H9 (cell line): ENCODE data around the gene PTDSS2. TPM values are rescaled to one million over a fixed set of nuclear protein-coding genes. Genes with fewer than 3 reads are reported as not detected.

Source experiments
- DNase-seq: peaks from one replicate; pipeline ENCODE4 v3.0.0-alpha.2; 2017
- H2AFZ ChIP-seq: one replicate; pipeline ENCODE4 v1.6.1; 2013; ENCODE audit warnings: mild to moderate bottlenecking, low read length, control low read depth, moderate library complexity
- H2AK5ac ChIP-seq: 2 replicates; pipeline ENCODE4 v1.6.1; 2013; ENCODE audit warnings: low read length, control low read depth, mixed read lengths; ENCODE audit not compliant: insufficient read length
- H2BK120ac ChIP-seq: one replicate; pipeline ENCODE4 v1.6.1; 2013; ENCODE audit warnings: low read depth, mild to moderate bottlenecking, low read length, control low read depth, inconsistent platforms; ENCODE audit not compliant: poor library complexity, severe bottlenecking
- H2BK12ac ChIP-seq: 2 replicates; pipeline ENCODE4 v1.6.1; 2013; ENCODE audit warnings: low read length, control low read depth, mixed read lengths, low read depth; ENCODE audit not compliant: insufficient read length
- H2BK15ac ChIP-seq: 2 replicates; pipeline ENCODE4 v1.6.1; 2013; ENCODE audit warnings: low read depth, low read length, control low read depth
- H2BK20ac ChIP-seq: one replicate; pipeline ENCODE4 v1.6.1; 2013; ENCODE audit warnings: low read depth, mild to moderate bottlenecking, low read length, control low read depth, inconsistent platforms; ENCODE audit not compliant: poor library complexity, severe bottlenecking
- H2BK5ac ChIP-seq: 2 replicates; pipeline ENCODE4 v1.6.1; 2013; ENCODE audit warnings: low read length, control low read depth, mixed read lengths; ENCODE audit not compliant: insufficient read length
- H3K14ac ChIP-seq: 2 replicates; pipeline ENCODE4 v1.6.1; 2013; ENCODE audit warnings: low read length, control low read depth; ENCODE audit not compliant: insufficient read depth
- H3K18ac ChIP-seq: 2 replicates; pipeline ENCODE4 v1.6.1; 2013; ENCODE audit warnings: low read depth, mild to moderate bottlenecking, mixed read lengths, low read length, control low read depth; ENCODE audit not compliant: insufficient read length
- H3K23ac ChIP-seq: 2 replicates; pipeline ENCODE4 v1.6.1; 2013; ENCODE audit warnings: low read length, control low read depth, mixed read lengths, low read depth; ENCODE audit not compliant: insufficient read length
- H3K23me2 ChIP-seq: 2 replicates; pipeline ENCODE4 v1.6.1; 2013; ENCODE audit warnings: low read depth, mild to moderate bottlenecking, mixed read lengths, low read length, control low read depth; ENCODE audit not compliant: insufficient read length, poor library complexity, severe bottlenecking
- H3K27ac ChIP-seq: 2 replicates; pipeline ENCODE4 v1.5.1; 2013; ENCODE audit warnings: low read length, control low read depth, mixed read lengths, low read depth; ENCODE audit not compliant: insufficient read length
- H3K27me3 ChIP-seq: 2 replicates; pipeline ENCODE4 v1.6.1; 2013; ENCODE audit warnings: low read length, control low read depth, inconsistent platforms; ENCODE audit not compliant: insufficient read depth
- H3K4ac ChIP-seq: 2 replicates; pipeline ENCODE4 v1.6.1; 2013; ENCODE audit warnings: low read depth, mild to moderate bottlenecking, control low read depth, inconsistent platforms, low read length, moderate library complexity
- H3K4me1 ChIP-seq: 2 replicates; pipeline ENCODE4 v1.6.1; 2013; ENCODE audit warnings: low read length, control low read depth, inconsistent platforms; ENCODE audit not compliant: insufficient read depth
- H3K4me2 ChIP-seq: 2 replicates; pipeline ENCODE4 v1.6.1; 2013; ENCODE audit warnings: low read length, control low read depth, mixed read lengths; ENCODE audit not compliant: insufficient read length, insufficient read depth
- H3K56ac ChIP-seq: 2 replicates; pipeline ENCODE4 v1.6.1; 2013; ENCODE audit warnings: low read depth, mild to moderate bottlenecking, mixed read lengths, low read length, control low read depth; ENCODE audit not compliant: insufficient read length
- H3K79me1 ChIP-seq: 2 replicates; pipeline ENCODE4 v1.6.1; 2013; ENCODE audit warnings: low read depth, mild to moderate bottlenecking, moderate library complexity, low read length, control low read depth, inconsistent platforms; ENCODE audit not compliant: insufficient read depth, poor library complexity, severe bottlenecking
- H3K79me2 ChIP-seq: 2 replicates; pipeline ENCODE4 v1.6.1; 2013; ENCODE audit warnings: low read length, control low read depth, inconsistent platforms; ENCODE audit not compliant: insufficient read depth
- H3K9ac ChIP-seq: 2 replicates; pipeline ENCODE4 v1.6.1; 2013; ENCODE audit warnings: low read length, control low read depth, mixed read lengths; ENCODE audit not compliant: insufficient read length; ENCODE audit errors: extremely low read depth
- H3K9me3 ChIP-seq: one replicate; pipeline ENCODE4 v1.6.1; 2013; ENCODE audit warnings: low read depth, low read length, inconsistent platforms; ENCODE audit not compliant: control insufficient read depth
- H3T11ph ChIP-seq: one replicate; pipeline ENCODE4 v1.6.1; 2013; ENCODE audit warnings: mild to moderate bottlenecking, low read length, control low read depth, inconsistent platforms
- H4K20me1 ChIP-seq: one replicate; pipeline ENCODE4 v1.6.1; 2013; ENCODE audit not compliant: control insufficient read depth, insufficient read length, insufficient read depth
- H4K5ac ChIP-seq: 2 replicates; pipeline ENCODE4 v1.6.1; 2013; ENCODE audit warnings: low read depth, mild to moderate bottlenecking, mixed read lengths, low read length, control low read depth; ENCODE audit not compliant: insufficient read length
- H4K8ac ChIP-seq: replicated peaks from 2 replicates; pipeline ENCODE4 v1.6.1; 2013; ENCODE audit warnings: low read length, control low read depth, mixed read lengths, low read depth; ENCODE audit not compliant: insufficient read length
- H4K91ac ChIP-seq: 2 replicates; pipeline ENCODE4 v1.6.1; 2013; ENCODE audit warnings: low read depth, mild to moderate bottlenecking, moderate library complexity, mixed read lengths, low read length, control low read depth; ENCODE audit not compliant: insufficient read length
- H3K27ac Mint-ChIP-seq, 3 experiments: 2 replicates in 2 of 3; 3 replicates in 1 of 3; pipeline ENCODE4 v1.8.0; 2020 to 2021; ENCODE audit warnings: mixed read lengths in 3 of 3, mild to moderate bottlenecking in 1 of 3, moderate library complexity in 1 of 3
- H3K27me3 Mint-ChIP-seq: 2 replicates; pipeline ENCODE4 v1.8.0; 2021; ENCODE audit warnings: low read depth, mild to moderate bottlenecking, moderate library complexity, mixed read lengths
- H3K36me3 Mint-ChIP-seq, 3 experiments: 2 replicates in 2 of 3; 3 replicates in 1 of 3; pipeline ENCODE4 v1.8.0; 2020 to 2021; ENCODE audit warnings: low read depth in 3 of 3, mixed read lengths in 3 of 3; ENCODE audit not compliant: insufficient read depth in 1 of 3
- H3K4me1 Mint-ChIP-seq, 2 experiments: 2 replicates each; pipeline ENCODE4 v1.8.0; 2020; ENCODE audit warnings: mixed read lengths in 2 of 2
- H3K4me3 Mint-ChIP-seq, 2 experiments: 2 replicates in 1 of 2; 3 replicates in 1 of 2; pipeline ENCODE4 v1.8.0; 2020 to 2021; ENCODE audit warnings: mild to moderate bottlenecking in 2 of 2, mixed read lengths in 2 of 2, moderate library complexity in 1 of 2
- H3K9me3 Mint-ChIP-seq, 2 experiments: 2 replicates in 1 of 2; 3 replicates in 1 of 2; pipeline ENCODE4 v1.8.0; 2020; ENCODE audit warnings: mild to moderate bottlenecking in 2 of 2, mixed read lengths in 2 of 2, moderate library complexity in 1 of 2
- CTCF ChIP-seq: fragments of 200-600 bp; sonication (generic); conservative IDR thresholded peaks from 3 replicates; pipeline ENCODE4 v1.8.0; 2021; ENCODE audit warnings: antibody characterized with exemption, mild to moderate bottlenecking
- whole genome bisulfite sequencing: extraction: QIAGEN DNeasy Blood & Tissue Kit; methylation state at CpG from one replicate; pipeline ENCODE4 v1.1.7; 2013; ENCODE audit warnings: missing lambda C conversion rate, low lambda C conversion rate, mixed read lengths; ENCODE audit not compliant: insufficient read length; ENCODE audit errors: extremely low coverage; 5-methylcytosine and 5-hydroxymethylcytosine counted together
- total RNA-seq: library from RNA; stranded (reverse); gene quantifications from 2 replicates; pipeline ENCODE4 v1.2.1, GENCODE V29; 2021

Gene PTDSS2
- total RNA-seq, 1 experiment from 2014 or later, result 55.3 TPM

GRCh38 chr11:461626-462025 is 11.5 kb downstream of the PTDSS2 start:
- H3K27me3 Mint-ChIP-seq, result no peaks in the 10 kb centered on the region
- H3K27me3 ChIP-seq, result no peaks in the 10 kb centered on the region
- H3K9me3 ChIP-seq, result no peaks in the 10 kb centered on the region
- no peak overlapping the region for H4K8ac ChIP-seq
- no peak overlapping the region for H4K5ac ChIP-seq
- H3K56ac ChIP-seq, result no peak overlapping the region
- H3K9ac ChIP-seq, result no peak overlapping the region
- no peak overlapping the region for H4K91ac ChIP-seq
- no peak overlapping the region for H2BK15ac ChIP-seq
- no peaks in the 10 kb centered on the region for H3K9me3 Mint-ChIP-seq
- DNase-seq, result no peak
- peak overlapping the region in 2 of 3 experiments; percentile 23 to 48; a peak in 2 of 7 replicates for H3K27ac Mint-ChIP-seq
- WGBS, result no CpG with 5 or more reads among the region's 9 CpGs
- no peak overlapping the region for H3K4ac ChIP-seq
- H3K79me2 ChIP-seq, result peaks cover 12% of the 10 kb centered on the region; the same call in 1 of the 2 replicates
- no peak overlapping the region for H2BK12ac ChIP-seq
- H3K4me1 Mint-ChIP-seq, result peaks cover 23 to 24% of the 10 kb centered on the region in 2 experiments
- no peak overlapping the region for H3K27ac ChIP-seq
- no peak overlapping the region for H3K14ac ChIP-seq
- H3K18ac ChIP-seq, result no peak overlapping the region
- no peaks in the 10 kb centered on the region for H4K20me1 ChIP-seq
- H2BK120ac ChIP-seq, result no peak overlapping the region
- no peaks in the 10 kb centered on the region for H3K4me1 ChIP-seq
- no peak for TF ChIP-seq CTCF
- no peaks in the 10 kb centered on the region for H3K79me1 ChIP-seq
- H2BK5ac ChIP-seq, result no peak overlapping the region
- no peak overlapping the region for H3T11ph ChIP-seq
- H2BK20ac ChIP-seq, result no peak overlapping the region
- H3K36me3 Mint-ChIP-seq, result peaks cover 13 to 43% (median 42%) of the 10 kb centered on the region in 3 experiments
- H3K23ac ChIP-seq, result no peak overlapping the region
- no peak overlapping the region for H2AK5ac ChIP-seq
- no peak overlapping the region for H3K4me2 ChIP-seq
- H3K23me2 ChIP-seq, result no peaks in the 10 kb centered on the region
- H3K4me3 Mint-ChIP-seq, result no peak overlapping the region
- H2AFZ ChIP-seq, result no peak overlapping the region
